GM18511 (cell line): Measurements from ENCODE around the gene GOLM1.

Experiments
- ATAC-seq: cut with Tn5 transposase; IDR thresholded peaks from one replicate; pipeline ENCODE4 v1.9.1; 2021; ENCODE audit warnings: mild to moderate bottlenecking, moderate library complexity; ENCODE audit not compliant: unreplicated experiment

Gene GOLM1

DNA sequence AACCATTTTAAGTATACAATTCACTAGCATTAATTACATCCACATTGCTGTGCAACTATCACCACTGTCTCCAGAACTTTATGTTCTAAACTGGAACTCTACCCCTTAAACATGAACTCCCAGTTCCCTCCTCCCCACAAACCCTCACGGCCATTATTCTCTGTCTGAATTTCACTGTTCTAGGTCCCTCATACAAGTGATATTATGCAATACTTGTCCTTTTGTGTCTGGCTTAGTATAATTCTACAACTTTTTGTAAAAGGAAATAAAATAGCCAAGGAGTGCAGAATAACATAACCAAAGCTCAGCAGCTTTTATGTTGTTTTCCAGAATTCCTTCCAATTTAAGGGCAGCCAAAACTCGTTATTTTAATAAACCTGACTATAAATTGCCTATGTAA, 105.2 kb downstream of the GOLM1 start:
- ATAC-seq, result no peak

DNA sequence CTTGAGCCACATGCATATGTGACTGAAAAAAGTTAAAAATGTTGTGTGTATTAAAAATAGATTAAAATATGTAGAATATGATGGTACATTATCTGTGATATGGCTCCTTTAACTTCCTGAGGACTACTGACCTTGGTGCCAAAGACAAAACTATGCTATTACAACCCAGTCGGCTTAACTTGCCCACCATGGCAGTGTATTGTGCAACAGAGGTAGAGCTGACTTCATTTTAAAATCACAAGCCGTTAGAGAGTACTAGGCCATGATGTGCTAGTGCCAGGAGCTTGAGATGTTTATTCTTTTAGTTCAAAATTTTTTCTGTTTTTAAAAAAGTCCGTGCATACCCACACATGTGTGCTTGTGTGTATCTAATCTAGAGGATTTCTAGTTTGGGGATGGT, 112.1 kb downstream of the GOLM1 start:
- no peak for ATAC-seq

GRCh38 chr9:85984457-85984856, 114.9 kb downstream of the GOLM1 start:
- ATAC-seq, result no peak

DNA sequence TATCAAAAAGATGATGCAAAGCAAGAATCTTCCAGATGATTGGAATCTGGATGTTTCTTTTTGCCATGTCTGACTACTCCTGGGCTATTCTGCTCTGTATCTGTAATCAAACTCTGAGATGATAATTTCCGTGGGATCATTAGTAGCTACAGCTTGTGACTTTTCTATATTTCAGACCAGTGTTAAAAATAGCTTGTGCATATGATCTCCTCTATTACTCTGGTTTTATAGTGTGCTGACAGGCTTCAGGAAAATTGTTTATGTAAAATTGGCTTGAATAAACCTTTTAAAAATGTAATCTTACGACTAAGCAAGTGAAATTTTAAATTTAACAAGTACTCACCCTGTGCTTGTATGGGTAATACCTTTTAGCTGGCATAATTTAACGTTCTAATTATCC, 118.0 kb downstream of the GOLM1 start:
- ATAC-seq, result no peak

DNA sequence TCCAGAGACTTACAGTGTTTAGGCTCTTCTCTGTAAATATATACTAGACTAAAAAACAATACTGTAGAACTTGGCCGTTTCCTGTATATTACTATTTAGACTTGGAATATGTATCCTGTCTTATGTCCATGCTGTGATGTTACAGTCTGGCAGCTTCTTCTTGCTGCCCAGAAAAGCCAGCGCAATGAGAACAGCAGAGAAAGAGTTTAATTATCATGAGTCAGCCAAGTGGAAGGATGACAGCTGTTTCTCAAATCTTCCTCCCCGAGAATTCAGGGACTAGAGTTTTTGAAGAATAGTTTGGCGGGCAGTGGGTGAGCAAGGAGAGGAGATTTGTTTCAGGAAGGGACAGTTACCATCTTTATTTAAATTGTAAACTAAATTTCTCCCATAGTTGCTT, 120.9 kb downstream of the GOLM1 start:
- ATAC-seq, result no peak
